Smooth muscle cell (in vitro differentiated cells): ENCODE data around the gene HEG1. TPM values are rescaled to one million over a fixed set of nuclear protein-coding genes. Genes with fewer than 3 reads are reported as not detected.

Source experiments
- DNase-seq: peaks from one replicate; lab custom pipeline; 2025; ENCODE audit not compliant: unreplicated experiment; lab: John Stamatoyannopoulos, UW
- H2AFZ ChIP-seq: fragments of 200-600 bp; sonication (generic); 2 replicates; pipeline ENCODE4 v1.6.0; 2016; ENCODE audit warnings: antibody characterized with exemption, low read depth, mild to moderate bottlenecking
- H3F3A ChIP-seq: fragments of 200-600 bp; sonication (generic); 2 replicates; pipeline ENCODE4 v1.6.0; 2017; ENCODE audit warnings: antibody characterized with exemption, low read depth
- H3K27ac ChIP-seq: fragments of 200-600 bp; sonication (generic); 2 replicates; pipeline ENCODE4 v1.5.1; 2016; ENCODE audit warnings: low read depth, mild to moderate bottlenecking
- H3K27me3 ChIP-seq: fragments of 200-600 bp; sonication (generic); 2 replicates; pipeline ENCODE4 v1.6.1; 2016; ENCODE audit warnings: low read depth, mild to moderate bottlenecking
- H3K36me3 ChIP-seq: fragments of 200-600 bp; sonication (generic); 2 replicates; pipeline ENCODE4 v1.5.1; 2016; ENCODE audit warnings: low read depth
- H3K4me1 ChIP-seq: fragments of 200-600 bp; sonication (generic); 2 replicates; pipeline ENCODE4 v1.5.1; 2016; ENCODE audit warnings: low read depth
- H3K4me2 ChIP-seq: fragments of 200-600 bp; sonication (generic); 2 replicates; pipeline ENCODE4 v1.6.0; 2016; ENCODE audit warnings: mild to moderate bottlenecking
- H3K4me3 ChIP-seq: fragments of 200-600 bp; sonication (generic); 2 replicates; pipeline ENCODE4 v1.5.1; 2016; ENCODE audit warnings: mild to moderate bottlenecking
- H3K79me2 ChIP-seq: fragments of 200-600 bp; sonication (generic); 2 replicates; pipeline ENCODE4 v1.6.0; 2016; ENCODE audit warnings: low read depth, mild to moderate bottlenecking
- H3K9ac ChIP-seq: fragments of 200-600 bp; sonication (generic); 2 replicates; pipeline ENCODE4 v1.6.0; 2016; ENCODE audit warnings: low read depth
- H3K9me3 ChIP-seq: fragments of 200-600 bp; sonication (generic); replicated peaks from 2 replicates; pipeline ENCODE4 v1.5.1; 2016; ENCODE audit warnings: low read depth
- H4K20me1 ChIP-seq: fragments of 200-600 bp; sonication (generic); 2 replicates; pipeline ENCODE4 v1.6.0; 2016; ENCODE audit warnings: low read depth
- CTCF ChIP-seq: fragments of 200-600 bp; sonication (generic); IDR thresholded peaks from 2 replicates; pipeline ENCODE4 v1.5.1; 2017; ENCODE audit warnings: borderline replicate concordance, mild to moderate bottlenecking, antibody characterized with exemption; ENCODE audit not compliant: insufficient read depth, poor library complexity, severe bottlenecking
- WGBS: methylation state at CpG from one replicate; pipeline ENCODE4 v1.1.7; 2016; ENCODE audit warnings: low lambda C conversion rate; 5-methylcytosine and 5-hydroxymethylcytosine counted together
- polyA plus RNA-seq: library from polyadenylated mRNA; unstranded; fragments of >200 nt; fragmentation: Nextera tagmentation; extraction: Ambion mirVana; gene quantifications from 2 replicates; pipeline ENCODE4 v1.2.1, GENCODE V29; 2016
- total RNA-seq: library from RNA; depleted of rRNA; stranded (reverse); fragments of >200 nt; gene quantifications from 2 replicates; pipeline ENCODE4 v1.2.3, GENCODE V29; 2014

Gene HEG1
- total and polyA plus RNA-seq, 2 experiments from 2014 or later: 28.0 to 50.3 TPM

GRCh38 chr3:125080077-125080476 is 24.3 kb upstream of the HEG1 start:
- TF ChIP-seq CTCF: no peak
- H3K9me3 ChIP-seq: no peaks in the 10 kb centered on the region
- no peaks in the 10 kb centered on the region for H3F3A ChIP-seq
- no peak overlapping the region for H3K9ac ChIP-seq
- no peak overlapping the region for H2AFZ ChIP-seq
- H3K4me3 ChIP-seq: no peak overlapping the region
- H4K20me1 ChIP-seq: no peaks in the 10 kb centered on the region
- H3K27ac ChIP-seq: no peak overlapping the region
- H3K79me2 ChIP-seq: no peaks in the 10 kb centered on the region
- no peak for DNase-seq
- no peaks in the 10 kb centered on the region for H3K36me3 ChIP-seq
- no peaks in the 10 kb centered on the region for H3K4me1 ChIP-seq
- H3K4me2 ChIP-seq: no peak overlapping the region
- no peaks in the 10 kb centered on the region for H3K27me3 ChIP-seq
- WGBS: 73% methylated on average over 1 of the region's 1 CpG

GRCh38 chr3:125079675-125080045 is 23.9 kb upstream of the HEG1 start:
- Histone ChIP-seq H3K4me1 (no peaks in the 10 kb centered on the region), H3K4me3 (no peak overlapping the region), H3K9ac (no peak overlapping the region), H2AFZ (no peak overlapping the region), H3F3A (no peaks in the 10 kb centered on the region), H3K27ac (no peak overlapping the region), H3K4me2 (no peak overlapping the region), H3K27me3 (no peaks in the 10 kb centered on the region), H3K79me2 (no peaks in the 10 kb centered on the region), H3K36me3 (no peaks in the 10 kb centered on the region), H4K20me1 (no peaks in the 10 kb centered on the region), H3K9me3 (no peaks in the 10 kb centered on the region)
- WGBS: 28% methylated on average over 1 of the region's 1 CpG
- DNase-seq: no peak
- no peak for TF ChIP-seq CTCF

GRCh38 chr3:125078951-125079674 is 23.3 kb upstream of the HEG1 start:
- DNase-seq: no peak
- Histone ChIP-seq H3K27ac (no peak overlapping the region), H3K79me2 (no peaks in the 10 kb centered on the region), H3K4me2 (no peak overlapping the region), H3K27me3 (no peaks in the 10 kb centered on the region), H3K9ac (no peak overlapping the region), H2AFZ (no peak overlapping the region), H3F3A (no peaks in the 10 kb centered on the region), H4K20me1 (no peaks in the 10 kb centered on the region), H3K36me3 (no peaks in the 10 kb centered on the region), H3K4me3 (no peak overlapping the region), H3K9me3 (no peaks in the 10 kb centered on the region), H3K4me1 (no peaks in the 10 kb centered on the region)
- WGBS: 94% methylated on average over 6 of the region's 6 CpGs
- TF ChIP-seq CTCF: no peak

- 94% methylated on average over 3 of the region's 3 CpGs for WGBS
- H3K79me2 ChIP-seq: no peaks in the 10 kb centered on the region
- H4K20me1 ChIP-seq: no peaks in the 10 kb centered on the region
- H3K4me2 ChIP-seq: no peak overlapping the region
- no peak overlapping the region for H3K4me3 ChIP-seq
- no peak overlapping the region for H3K27ac ChIP-seq
- no peaks in the 10 kb centered on the region for H3F3A ChIP-seq
- no peak overlapping the region for H3K9ac ChIP-seq
- DNase-seq: no peak
- no peaks in the 10 kb centered on the region for H3K27me3 ChIP-seq
- no peak for TF ChIP-seq CTCF
- no peak overlapping the region for H2AFZ ChIP-seq
- H3K4me1 ChIP-seq: no peaks in the 10 kb centered on the region
- no peaks in the 10 kb centered on the region for H3K36me3 ChIP-seq
- H3K9me3 ChIP-seq: no peaks in the 10 kb centered on the region
These were observed 22.1 kb upstream of the HEG1 start for GRCh38 chr3:125077864-125078263.
